CD4-positive, alpha-beta memory T cell (primary cell): ENCODE results near the gene HYAL1. TPM values are rescaled to one million over a fixed set of nuclear protein-coding genes. Genes with fewer than 3 reads are reported as not detected.

Experiments used
- CTCF ChIA-PET: fragments of 350-600 bp; sonication (Branson Sonifier 250); formaldehyde crosslinking; loops from one replicate; lab custom pipeline; 2021; ENCODE audit warnings: inconsistent platforms; ENCODE audit not compliant: partially characterized antibody; lab: Charles Lee
- POLR2A ChIA-PET: fragments of 350-600 bp; sonication (Branson Sonifier 250); formaldehyde crosslinking; loops from one replicate; lab custom pipeline; 2021; ENCODE audit not compliant: partially characterized antibody; lab: Charles Lee
- DNase-seq, 5 donors: peaks; one replicate each; pipeline versions ENCODE4 v3.0.0 to v3.0.0-alpha.2; 2020 to 2022; ENCODE audit warnings: mixed read lengths in 1 of 5
- H3K27ac ChIP-seq: one replicate; pipeline ENCODE4 v1.7.0; 2013; ENCODE audit warnings: low read depth, low read length
- H3K27me3 ChIP-seq: 2 replicates; pipeline ENCODE4 v1.7.0; 2013; ENCODE audit warnings: mild to moderate bottlenecking, low read length, moderate library complexity; ENCODE audit not compliant: insufficient read depth
- H3K36me3 ChIP-seq: 2 replicates; pipeline ENCODE4 v1.7.0; 2013; ENCODE audit warnings: mild to moderate bottlenecking, low read length, moderate library complexity; ENCODE audit not compliant: insufficient read depth
- H3K4me1 ChIP-seq: 2 replicates; pipeline ENCODE4 v1.7.0; 2013; ENCODE audit warnings: mild to moderate bottlenecking, low read length, moderate library complexity; ENCODE audit not compliant: insufficient read depth
- H3K4me3 ChIP-seq, 2 donors: one replicate each; pipeline ENCODE4 v1.7.0; 2013; ENCODE audit warnings: low read length in 2 of 2, mild to moderate bottlenecking in 1 of 2
- H3K9me3 ChIP-seq, 2 donors: one replicate each; pipeline ENCODE4 v1.7.0; 2013; ENCODE audit warnings: low read length in 2 of 2, control low read depth in 1 of 2; ENCODE audit not compliant: control insufficient read depth in 1 of 2
- H3K27ac Mint-ChIP-seq, 7 donors: one replicate each; pipeline ENCODE4 v1.8.0; 2020 to 2021; ENCODE audit warnings: mixed read lengths in 7 of 7, mild to moderate bottlenecking in 6 of 7, inconsistent platforms in 3 of 7, moderate library complexity in 3 of 7
- H3K27me3 Mint-ChIP-seq, 2 donors: one replicate each; pipeline ENCODE4 v1.8.0; 2020 to 2021; ENCODE audit warnings: mixed read lengths in 2 of 2
- H3K36me3 Mint-ChIP-seq, 2 donors: one replicate each; pipeline ENCODE4 v1.8.0; 2020 to 2021; ENCODE audit warnings: mixed read lengths in 2 of 2, inconsistent platforms in 1 of 2, mild to moderate bottlenecking in 1 of 2
- H3K4me1 Mint-ChIP-seq, 4 donors: one replicate each; pipeline ENCODE4 v1.8.0; 2020 to 2021; ENCODE audit warnings: mixed read lengths in 4 of 4, mild to moderate bottlenecking in 1 of 4
- H3K4me3 Mint-ChIP-seq, 8 donors: one replicate each; pipeline ENCODE4 v1.8.0; 2020 to 2021; ENCODE audit warnings: mixed read lengths in 8 of 8, mild to moderate bottlenecking in 7 of 8, moderate library complexity in 6 of 8, inconsistent platforms in 3 of 8
- H3K9me3 Mint-ChIP-seq, 8 donors: one replicate each; pipeline ENCODE4 v1.8.0; 2020 to 2021; ENCODE audit warnings: mixed read lengths in 8 of 8, mild to moderate bottlenecking in 5 of 8, inconsistent platforms in 3 of 8, moderate library complexity in 1 of 8
- intact Hi-C: fragments of 100-400 bp; cut with micrococcal nuclease; formaldehyde crosslinking; loops from one replicate; pipeline ENCODE4 v1.15.1; 2023
- polyA plus RNA-seq, 2 donors: library from polyadenylated mRNA; unstranded; fragments of 300-500 nt; fragmentation: Illumina TruSeq; gene quantifications; one replicate each; pipeline ENCODE4 v1.2.3, GENCODE V29; 2021
- total RNA-seq, 2 experiments: library from RNA; stranded (reverse); gene quantifications; one replicate each; pipeline ENCODE4 v1.2.3, GENCODE V29; 2021

The HYAL1 gene
- total and polyA plus RNA-seq, 4 experiments from 2014 or later: 0.09 to 0.50 (median 0.29) TPM

GRCh38 chr3:50321336-50322114 is 18.2 kb upstream of the HYAL1 start:
- H3K4me3 Mint-ChIP-seq: peak overlapping the region; percentile 80 to 90 (median 86)
- CTCF ChIA-PET: interaction anchor here (1.0 to 5.6 kb wide), 5 partner anchors 10 to 29 kb away, joined by 3 to 37 read pairs (median 6); partner anchors contain the start of genes HYAL3, IFRD2 and NAA80
- H3K9me3 Mint-ChIP-seq: no peaks in the 10 kb centered on the region
- Histone ChIP-seq H3K36me3 (peaks cover 10% of the 10 kb centered on the region), H3K27me3 (no peaks in the 10 kb centered on the region), H3K27ac (peak overlapping the region; percentile 73), H3K4me1 (peaks cover 38% of the 10 kb centered on the region), H3K9me3 (no peaks in the 10 kb centered on the region), H3K4me3 (peak overlapping the region; percentile 23 to 87)
- H3K27ac Mint-ChIP-seq: peak overlapping the region; percentile 90 to 95 (median 93)
- H3K4me1 Mint-ChIP-seq: peaks cover 18 to 57% (median 38%) of the 10 kb centered on the region in 4 donors
- H3K27me3 Mint-ChIP-seq: no peaks in the 10 kb centered on the region
- peak; percentile 80 to 88 (median 83) for DNase-seq
- POLR2A ChIA-PET: interaction anchor here (0.6 to 14.4 kb wide), 10 partner anchors 11 to 212 kb away, joined by 3 to 144 read pairs (median 4); partner anchors contain the start of genes CYB561D2, HYAL3, IFRD2 and NAA80
- intact Hi-C loops: loop anchor here (1.0 to 2.0 kb wide), 4 partner anchors 16 to 95 kb away; partner anchors contain the start of genes HYAL3, IFRD2 and NAA80
- H3K36me3 Mint-ChIP-seq: peaks cover 0 to 15% of the 10 kb centered on the region in 2 donors

- ChIA-PET CTCF (interaction anchor here (1.0 to 5.6 kb wide), 6 partner anchors 10 to 94 kb away, joined by 3 to 37 read pairs (median 6); partner anchors contain the start of genes HYAL3, IFRD2 and NAA80), POLR2A (interaction anchor here (0.6 to 14.4 kb wide), 8 partner anchors 15 to 212 kb away, joined by 3 to 144 read pairs (median 4); partner anchors contain the start of genes CYB561D2, HYAL3, IFRD2 and NAA80)
- DNase-seq: no peak
- Histone ChIP-seq H3K27me3 (no peaks in the 10 kb centered on the region), H3K27ac (peak overlapping the region; percentile 73), H3K4me3 (peak overlapping the region; percentile 74 to 87), H3K9me3 (no peaks in the 10 kb centered on the region), H3K4me1 (peaks cover 45% of the 10 kb centered on the region), H3K36me3 (peaks cover 6% of the 10 kb centered on the region)
- peaks cover 0 to 14% of the 10 kb centered on the region in 2 donors for H3K36me3 Mint-ChIP-seq
- no peaks in the 10 kb centered on the region for H3K27me3 Mint-ChIP-seq
- intact Hi-C loops: loop anchor here (1.0 to 2.0 kb wide), 4 partner anchors 16 to 94 kb away; partner anchors contain the start of genes HYAL3, IFRD2 and NAA80
- peak overlapping the region in 6 of 7 donors; percentile 81 to 97 (median 94) for H3K27ac Mint-ChIP-seq
- no peaks in the 10 kb centered on the region for H3K9me3 Mint-ChIP-seq
- H3K4me1 Mint-ChIP-seq: peaks cover 22 to 62% (median 42%) of the 10 kb centered on the region in 4 donors
- peak overlapping the region; percentile 86 to 95 (median 94) for H3K4me3 Mint-ChIP-seq
Measured at GRCh38 chr3:50320853-50321335, 17.5 kb upstream of the HYAL1 start.

- Mint-ChIP-seq H3K4me3 (peak overlapping the region; percentile 86 to 95 (median 94)), H3K36me3 (peaks cover 0 to 8% of the 10 kb centered on the region in 2 donors), H3K27me3 (no peaks in the 10 kb centered on the region), H3K4me1 (peaks cover 25 to 62% (median 44%) of the 10 kb centered on the region in 4 donors), H3K9me3 (no peaks in the 10 kb centered on the region), H3K27ac (peak overlapping the region; percentile 41 to 97 (median 93))
- ChIA-PET POLR2A (interaction anchor here (1.3 to 14.4 kb wide), 5 partner anchors 16 to 28 kb away, joined by 3 to 144 read pairs (median 10); partner anchors contain the start of genes HYAL3, IFRD2, NAA80 and RASSF1), CTCF (interaction anchor here (1.0 to 5.6 kb wide), 5 partner anchors 14 to 125 kb away, joined by 3 to 37 read pairs (median 5); partner anchors contain the start of genes HYAL3 and NAA80)
- Histone ChIP-seq H3K9me3 (no peaks in the 10 kb centered on the region), H3K4me1 (peaks cover 49% of the 10 kb centered on the region), H3K27ac (peak overlapping the region; percentile 73), H3K4me3 (peak overlapping the region; percentile 74 to 87), H3K36me3 (no peaks in the 10 kb centered on the region), H3K27me3 (no peaks in the 10 kb centered on the region)
- intact Hi-C loops: loop anchor here (2.0 to 5.0 kb wide), 2 partner anchors 93 to 848 kb away; partner anchors contain the start of gene DAG1
- peak in 1 of 5 donors; percentile 25 for DNase-seq
Measured at GRCh38 chr3:50319894-50320625, 16.7 kb upstream of the HYAL1 start.

GRCh38 chr3:50319181-50319893 is 16.0 kb upstream of the HYAL1 start:
- ChIA-PET POLR2A (interaction anchor here (2.9 to 14.4 kb wide), 4 partner anchors 10 to 27 kb away, joined by 10 to 144 read pairs (median 60); partner anchors contain the start of genes HYAL3, IFRD2, NAA80 and TUSC2), CTCF (interaction anchor here (0.6 to 2.4 kb wide), 4 partner anchors 8 to 125 kb away, joined by 3 to 5 read pairs (median 3); partner anchors contain the start of gene TUSC2)
- peak overlapping the region in 3 of 7 donors; percentile 22 to 81 (median 72) for H3K27ac Mint-ChIP-seq
- no peak overlapping the region for H3K4me3 ChIP-seq
- H3K27me3 Mint-ChIP-seq: no peaks in the 10 kb centered on the region
- no peaks in the 10 kb centered on the region for H3K36me3 ChIP-seq
- peaks cover 49% of the 10 kb centered on the region for H3K4me1 ChIP-seq
- DNase-seq: peak in 1 of 5 donors; percentile 31
- peaks cover 0 to 2% of the 10 kb centered on the region in 2 donors for H3K36me3 Mint-ChIP-seq
- no peak overlapping the region for H3K27ac ChIP-seq
- H3K4me3 Mint-ChIP-seq: peak overlapping the region in 7 of 8 donors; percentile 29 to 80 (median 48)
- intact Hi-C loops: loop anchor here (5.0 kb wide), 1 partner anchor 847 kb away; the partner anchor contains the start of gene DAG1
- H3K9me3 ChIP-seq: no peaks in the 10 kb centered on the region
- H3K27me3 ChIP-seq: no peaks in the 10 kb centered on the region
- peaks cover 24 to 58% (median 39%) of the 10 kb centered on the region in 4 donors for H3K4me1 Mint-ChIP-seq
- no peaks in the 10 kb centered on the region for H3K9me3 Mint-ChIP-seq

- Mint-ChIP-seq H3K27ac (peak overlapping the region in 3 of 7 donors; percentile 64 to 72 (median 70)), H3K4me1 (peaks cover 23 to 56% (median 39%) of the 10 kb centered on the region in 4 donors), H3K36me3 (peaks cover 0 to 2% of the 10 kb centered on the region in 2 donors), H3K27me3 (no peaks in the 10 kb centered on the region), H3K9me3 (no peaks in the 10 kb centered on the region), H3K4me3 (peak overlapping the region in 3 of 8 donors; percentile 43 to 46 (median 46))
- Histone ChIP-seq H3K27ac (no peak overlapping the region), H3K4me1 (peaks cover 49% of the 10 kb centered on the region), H3K9me3 (no peaks in the 10 kb centered on the region), H3K27me3 (no peaks in the 10 kb centered on the region), H3K4me3 (no peak overlapping the region), H3K36me3 (no peaks in the 10 kb centered on the region)
- intact Hi-C loops: loop anchor here (5.0 kb wide), 1 partner anchor 846 kb away; the partner anchor contains the start of gene DAG1
- ChIA-PET CTCF (interaction anchor here (0.6 to 2.4 kb wide), 5 partner anchors 9 to 900 kb away, joined by 3 to 5 read pairs (median 4); partner anchors contain the start of gene TUSC2), POLR2A (interaction anchor here (2.9 to 14.4 kb wide), 4 partner anchors 11 to 26 kb away, joined by 10 to 144 read pairs (median 60); partner anchors contain the start of genes HYAL3, IFRD2, NAA80 and TUSC2)
- peak in 1 of 5 donors; percentile 24 for DNase-seq
Measured at GRCh38 chr3:50318615-50319014, 15.2 kb upstream of the HYAL1 start.
